B cell (primary cell): ENCODE measurements around the gene UBE2O.
"Not testable (repeated sequence)": the region's sequence is repeated elsewhere in the genome, so short reads cannot be mapped to it uniquely, and the experiment has no call there.

Experiments
- EZH2 ChIP-seq: IDR thresholded peaks from 2 replicates; pipeline ENCODE4 v1.6.1; 2012; ENCODE audit warnings: borderline replicate concordance, low read depth, mild to moderate bottlenecking, moderate library complexity, low read length; ENCODE audit not compliant: insufficient read depth, poor library complexity, severe bottlenecking
- TF ChIP-seq, protein P1 (sequence below): fragments of 200-600 bp; IDR thresholded peaks from one replicate; pipeline ENCODE4 v1.8.0; 2022; ENCODE audit warnings: antibody characterized with exemption, mild to moderate bottlenecking

DNA sequence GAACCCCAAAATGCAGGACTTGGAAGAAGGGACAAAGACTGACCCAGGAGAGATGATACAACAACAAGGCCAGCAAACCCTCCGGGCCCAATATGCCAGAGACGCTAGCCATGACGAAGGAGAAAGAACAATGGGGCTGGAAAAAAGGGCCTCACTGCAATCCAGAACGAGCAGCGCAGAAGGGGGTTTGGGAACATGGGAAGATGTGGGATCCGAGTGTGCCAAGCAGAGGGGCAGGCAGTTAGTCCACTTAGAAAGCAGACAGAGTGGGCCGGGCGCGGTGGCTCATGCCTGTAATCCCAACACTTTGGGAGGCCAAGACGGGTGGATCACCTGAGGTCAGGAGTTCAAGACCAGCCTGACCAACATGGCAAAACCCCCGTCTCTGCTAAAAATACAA is 106.0 kb downstream of the UBE2O start:
- TF ChIP-seq, protein P1, sequence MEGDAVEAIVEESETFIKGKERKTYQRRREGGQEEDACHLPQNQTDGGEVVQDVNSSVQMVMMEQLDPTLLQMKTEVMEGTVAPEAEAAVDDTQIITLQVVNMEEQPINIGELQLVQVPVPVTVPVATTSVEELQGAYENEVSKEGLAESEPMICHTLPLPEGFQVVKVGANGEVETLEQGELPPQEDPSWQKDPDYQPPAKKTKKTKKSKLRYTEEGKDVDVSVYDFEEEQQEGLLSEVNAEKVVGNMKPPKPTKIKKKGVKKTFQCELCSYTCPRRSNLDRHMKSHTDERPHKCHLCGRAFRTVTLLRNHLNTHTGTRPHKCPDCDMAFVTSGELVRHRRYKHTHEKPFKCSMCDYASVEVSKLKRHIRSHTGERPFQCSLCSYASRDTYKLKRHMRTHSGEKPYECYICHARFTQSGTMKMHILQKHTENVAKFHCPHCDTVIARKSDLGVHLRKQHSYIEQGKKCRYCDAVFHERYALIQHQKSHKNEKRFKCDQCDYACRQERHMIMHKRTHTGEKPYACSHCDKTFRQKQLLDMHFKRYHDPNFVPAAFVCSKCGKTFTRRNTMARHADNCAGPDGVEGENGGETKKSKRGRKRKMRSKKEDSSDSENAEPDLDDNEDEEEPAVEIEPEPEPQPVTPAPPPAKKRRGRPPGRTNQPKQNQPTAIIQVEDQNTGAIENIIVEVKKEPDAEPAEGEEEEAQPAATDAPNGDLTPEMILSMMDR: not testable (repeated sequence)
- not testable (repeated sequence) for TF ChIP-seq EZH2
